WTC11 (cell line): Measurements from ENCODE around the gene VWF. TPM values are rescaled to one million over a fixed set of nuclear protein-coding genes. Genes with fewer than 3 reads are reported as not detected.

Experiments used
- ATAC-seq: fragments of 200-7000 bp; cut with Tn5 transposase; 2 replicates; pipeline ENCODE4 v1.10.0; 2021; ENCODE audit warnings: mild to moderate bottlenecking, moderate library complexity
- CTCF ChIA-PET: fragments of 300-600 bp; sonication (Branson Sonifier 250); formaldehyde crosslinking; loops from one replicate; lab custom pipeline; 2021; ENCODE audit warnings: antibody characterized with exemption; lab: Charles Lee
- POLR2A ChIA-PET: fragments of 350-600 bp; sonication (Branson Sonifier 250); formaldehyde crosslinking; loops from one replicate; lab custom pipeline; 2021; ENCODE audit warnings: antibody characterized with exemption; lab: Charles Lee
- DNase-seq: peaks from one replicate; pipeline ENCODE4 v3.0.0; 2021; ENCODE audit warnings: low spot score
- H3K27ac Mint-ChIP-seq: 2 replicates; pipeline ENCODE4 v1.8.0; 2021; ENCODE audit warnings: mixed read lengths
- H3K27me3 Mint-ChIP-seq: 2 replicates; pipeline ENCODE4 v1.8.0; 2021; ENCODE audit warnings: low read depth, mild to moderate bottlenecking, moderate library complexity, mixed read lengths
- H3K36me3 Mint-ChIP-seq: 2 replicates; pipeline ENCODE4 v1.8.0; 2021; ENCODE audit warnings: mixed read lengths
- H3K4me1 Mint-ChIP-seq: 2 replicates; pipeline ENCODE4 v1.8.0; 2022; ENCODE audit warnings: mixed read lengths
- H3K4me3 Mint-ChIP-seq: 2 replicates; pipeline ENCODE4 v1.8.0; 2021; ENCODE audit warnings: mild to moderate bottlenecking, moderate library complexity, mixed read lengths
- H3K9me3 Mint-ChIP-seq: 2 replicates; pipeline ENCODE4 v1.8.0; 2021; ENCODE audit warnings: mixed read lengths
- ARID4B ChIP-seq: sonication (generic); formaldehyde crosslinking; IDR thresholded peaks from 2 replicates; pipeline ENCODE4 v1.8.0; 2023; ENCODE audit warnings: missing genetic modification reagents, mild to moderate bottlenecking, borderline replicate concordance
- ATF2 ChIP-seq: sonication (generic); formaldehyde crosslinking; IDR thresholded peaks from 2 replicates; pipeline ENCODE4 v1.8.1; 2022; ENCODE audit warnings: low read depth, missing genetic modification reagents, borderline replicate concordance
- CBFB ChIP-seq: sonication (generic); formaldehyde crosslinking; IDR thresholded peaks from 2 replicates; pipeline ENCODE4 v1.8.1; 2022; ENCODE audit warnings: mild to moderate bottlenecking, low read depth, missing genetic modification reagents
- CREM ChIP-seq: sonication (generic); formaldehyde crosslinking; IDR thresholded peaks from 2 replicates; pipeline ENCODE4 v1.8.1; 2022; ENCODE audit warnings: mild to moderate bottlenecking, missing genetic modification reagents, moderate library complexity
- E2F1 ChIP-seq: sonication (generic); formaldehyde crosslinking; IDR thresholded peaks from 2 replicates; pipeline ENCODE4 v1.8.0; 2022; ENCODE audit warnings: mild to moderate bottlenecking, missing genetic modification reagents
- E2F5 ChIP-seq: sonication (generic); formaldehyde crosslinking; IDR thresholded peaks from 2 replicates; pipeline ENCODE4 v1.8.1; 2022; ENCODE audit warnings: mild to moderate bottlenecking, moderate library complexity, missing genetic modification reagents
- FOXK1 ChIP-seq: sonication (generic); formaldehyde crosslinking; IDR thresholded peaks from 2 replicates; pipeline ENCODE4 v1.8.0; 2022; ENCODE audit warnings: mild to moderate bottlenecking, moderate library complexity, missing genetic modification reagents
- GTF2I ChIP-seq: fragments of 250-450 bp; sonication (Bioruptor Pico); conservative IDR thresholded peaks from 2 replicates; pipeline ENCODE4 v1.4.0; 2021; ENCODE audit warnings: mild to moderate bottlenecking
- MLX ChIP-seq: sonication (generic); formaldehyde crosslinking; IDR thresholded peaks from 2 replicates; pipeline ENCODE4 v1.8.1; 2023; ENCODE audit warnings: mild to moderate bottlenecking, missing genetic modification reagents, moderate library complexity
- NFYB ChIP-seq: sonication (generic); formaldehyde crosslinking; conservative IDR thresholded peaks from 2 replicates; pipeline ENCODE4 v1.8.0; 2022; ENCODE audit warnings: low read depth, missing genetic modification reagents
- NR1H2 ChIP-seq: sonication (generic); formaldehyde crosslinking; IDR thresholded peaks from 2 replicates; pipeline ENCODE4 v1.9.0; 2021; ENCODE audit warnings: mild to moderate bottlenecking, moderate library complexity, missing genetic modification reagents
- PREB ChIP-seq: sonication (generic); formaldehyde crosslinking; IDR thresholded peaks from 2 replicates; pipeline ENCODE4 v1.8.1; 2022; ENCODE audit warnings: mild to moderate bottlenecking, missing genetic modification reagents, moderate library complexity, borderline replicate concordance
- TCF7 ChIP-seq: sonication (generic); formaldehyde crosslinking; IDR thresholded peaks from 2 replicates; pipeline ENCODE4 v1.8.0; 2022; ENCODE audit warnings: mild to moderate bottlenecking, low read depth, missing genetic modification reagents, moderate library complexity
- TP53 ChIP-seq: sonication (generic); formaldehyde crosslinking; IDR thresholded peaks from 2 replicates; pipeline ENCODE4 v1.8.1; 2023; ENCODE audit warnings: mild to moderate bottlenecking, missing genetic modification reagents
- ZBTB21 ChIP-seq: sonication (generic); formaldehyde crosslinking; IDR thresholded peaks from 2 replicates; pipeline ENCODE4 v1.8.1; 2023; ENCODE audit warnings: mild to moderate bottlenecking, missing genetic modification reagents, borderline replicate concordance
- ZBTB43 ChIP-seq: sonication (generic); formaldehyde crosslinking; IDR thresholded peaks from 2 replicates; pipeline ENCODE4 v1.8.1; 2023; ENCODE audit warnings: mild to moderate bottlenecking, missing genetic modification reagents
- ZNF121 ChIP-seq: sonication (generic); formaldehyde crosslinking; IDR thresholded peaks from 2 replicates; pipeline ENCODE4 v1.8.0; 2023; ENCODE audit warnings: missing genetic modification reagents
- ZNF425 ChIP-seq: fragments of 250-450 bp; sonication (Bioruptor Pico); conservative IDR thresholded peaks from 2 replicates; pipeline ENCODE4 v1.9.0; 2021; ENCODE audit warnings: mild to moderate bottlenecking
- total RNA-seq: library from RNA; stranded (reverse); gene quantifications from 3 replicates; pipeline ENCODE4 v1.2.3, GENCODE V29; 2021

The VWF gene
- total RNA-seq, 1 experiment from 2014 or later = 0.48 TPM

GRCh38 chr12:5987573-5987972 is 136.9 kb downstream of the VWF start:
- ChIA-PET CTCF (interaction anchor here (0.9 to 11.6 kb wide), 42 partner anchors 9 to 514 kb away, joined by 3 to 566 read pairs (median 7); no protein-coding TSS in a partner anchor), POLR2A (interaction anchor here (0.9 to 1.5 kb wide), 2 partner anchors 52 to 70 kb away, joined by 3 to 6 read pairs; no protein-coding TSS in a partner anchor)
- no peak overlapping the region for H3K4me3 Mint-ChIP-seq
- DNase-seq (no peak), ATAC-seq (no peak)
- no peak for TF ChIP-seq TP53 (CRISPR knock-in tag)
- TF ChIP-seq PREB (CRISPR knock-in tag) = no peak
- no peak for TF ChIP-seq ZNF425 (CRISPR knock-in tag)
- no peak for TF ChIP-seq ZNF121 (CRISPR knock-in tag)
- TF ChIP-seq MLX = no peak
- TF ChIP-seq NR1H2 (CRISPR knock-in tag) = no peak
- TF ChIP-seq ZBTB21 (CRISPR knock-in tag) = no peak
- no peak for TF ChIP-seq ATF2 (CRISPR knock-in tag)
- no peak for TF ChIP-seq E2F1
- TF ChIP-seq TCF7 (CRISPR knock-in tag) = no peak
- TF ChIP-seq FOXK1 = no peak
- no peak for TF ChIP-seq ZBTB43 (CRISPR knock-in tag)
- peaks cover 30% of the 10 kb centered on the region for H3K4me1 Mint-ChIP-seq
- no peaks in the 10 kb centered on the region for H3K36me3 Mint-ChIP-seq
- no peaks in the 10 kb centered on the region for H3K9me3 Mint-ChIP-seq
- H3K27me3 Mint-ChIP-seq = no peaks in the 10 kb centered on the region; the same call in 1 of the 2 replicates
- no peak overlapping the region for H3K27ac Mint-ChIP-seq

GRCh38 chr12:5985471-5985870 is 139.0 kb downstream of the VWF start:
- H3K27ac Mint-ChIP-seq = no peak overlapping the region
- H3K27me3 Mint-ChIP-seq = no peaks in the 10 kb centered on the region; the same call in 1 of the 2 replicates
- ChIA-PET CTCF (no interaction called here), POLR2A (no interaction called here)
- ATAC-seq = no peak
- H3K4me3 Mint-ChIP-seq = no peak overlapping the region
- H3K9me3 Mint-ChIP-seq = no peaks in the 10 kb centered on the region
- no peak for DNase-seq
- H3K4me1 Mint-ChIP-seq = peaks cover 30% of the 10 kb centered on the region
- no peaks in the 10 kb centered on the region for H3K36me3 Mint-ChIP-seq
- TF ChIP-seq GTF2I (CRISPR knock-in tag) (no peak), NFYB (CRISPR knock-in tag) (no peak), ZNF425 (CRISPR knock-in tag) (no peak), E2F5 (CRISPR knock-in tag) (no peak), FOXK1 (no peak), ARID4B (CRISPR knock-in tag) (no peak), CBFB (CRISPR knock-in tag) (no peak), CREM (CRISPR knock-in tag) (no peak)
